ENCODE data around the gene C11orf24. TPM values are rescaled to one million over a fixed set of nuclear protein-coding genes. Genes with fewer than 3 reads are reported as not detected.
A peak's percentile ranks its signal among the peaks of the same experiment; 100 is the strongest.

Gene C11orf24
- total RNA-seq = 10 to 100 TPM; 46.8 to 49.2 (median 47.3) TPM

GRCh38 chr11:68271781-68272608, at the start of gene C11orf24:
Gene C11orf24, minus strand, starts transcription at chr11:68271973. Its CDS starts 8,206 bp downstream, at chr11:68263767.
- Mint-ChIP-seq H3K9me3 (no peaks in the 10 kb centered on the region), H3K4me1 (ENCODE audit: low read depth) (peaks cover 25% of the 10 kb centered on the region), H3K36me3 (ENCODE audit: insufficient read depth) (no peaks in the 10 kb centered on the region), H3K4me3 (peak within 1 kb of the TSS; percentile 96), H3K27me3 (ENCODE audit: low read depth) (no peaks in the 10 kb centered on the region)
- ATAC-seq = peak; percentile 96 to 97
- peak; percentile 92 for DNase-seq

- Mint-ChIP-seq H3K4me1 (ENCODE audit: low read depth) (peaks cover 11% of the 10 kb centered on the region), H3K36me3 (ENCODE audit: insufficient read depth) (no peaks in the 10 kb centered on the region), H3K27me3 (ENCODE audit: low read depth) (peaks cover 12% of the 10 kb centered on the region), H3K9me3 (no peaks in the 10 kb centered on the region), H3K4me3 (no peak overlapping the region)
- ATAC-seq (no peak), DNase-seq (no peak)
These were observed 45.5 kb upstream of the C11orf24 start for GRCh38 chr11:68317147-68317785.

DNA sequence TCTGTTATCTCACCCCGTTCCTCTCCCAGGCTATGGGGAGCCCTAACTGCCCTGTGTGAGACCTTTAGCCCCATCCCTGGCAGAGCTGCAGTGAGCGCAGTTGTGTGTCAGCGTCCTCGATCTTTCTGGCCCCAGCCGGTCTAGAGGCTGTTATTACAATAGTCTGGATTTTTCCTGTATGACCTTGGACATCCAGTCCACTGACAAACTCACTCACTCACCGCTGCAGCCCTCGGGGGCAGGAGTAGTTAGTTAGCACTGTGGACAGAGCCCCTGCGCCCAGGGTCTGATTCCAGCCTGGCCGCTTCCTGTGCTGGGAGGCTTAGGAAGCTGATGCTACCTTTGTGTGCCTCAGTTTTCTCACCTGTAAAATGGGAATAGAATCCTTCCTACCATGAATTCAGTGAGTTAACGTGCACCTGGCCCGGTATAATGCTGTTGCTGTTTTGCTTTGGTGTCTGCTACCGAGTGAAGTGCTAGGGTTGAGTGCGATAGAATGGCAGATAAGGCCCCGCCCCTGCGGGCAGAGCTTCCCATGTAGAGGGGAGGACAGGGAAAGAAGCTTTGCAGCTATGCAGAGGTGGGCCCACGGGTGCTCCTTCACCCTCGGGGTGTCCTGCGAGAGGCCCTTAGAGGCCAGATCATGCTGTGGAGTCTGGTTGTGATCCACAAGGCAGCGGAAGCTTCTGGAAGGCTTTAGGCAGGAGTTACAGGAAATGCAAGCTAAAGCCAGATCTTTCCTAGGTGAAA, 43.6 kb upstream of the C11orf24 start:
- no peaks in the 10 kb centered on the region for H3K9me3 Mint-ChIP-seq
- DNase-seq = no peak
- H3K4me1 Mint-ChIP-seq (ENCODE audit: low read depth) = peaks cover 12% of the 10 kb centered on the region
- ATAC-seq = no peak
- no peak overlapping the region for H3K4me3 Mint-ChIP-seq
- H3K36me3 Mint-ChIP-seq (ENCODE audit: insufficient read depth) = no peaks in the 10 kb centered on the region
- peaks cover 10% of the 10 kb centered on the region for H3K27me3 Mint-ChIP-seq (ENCODE audit: low read depth)

DNA sequence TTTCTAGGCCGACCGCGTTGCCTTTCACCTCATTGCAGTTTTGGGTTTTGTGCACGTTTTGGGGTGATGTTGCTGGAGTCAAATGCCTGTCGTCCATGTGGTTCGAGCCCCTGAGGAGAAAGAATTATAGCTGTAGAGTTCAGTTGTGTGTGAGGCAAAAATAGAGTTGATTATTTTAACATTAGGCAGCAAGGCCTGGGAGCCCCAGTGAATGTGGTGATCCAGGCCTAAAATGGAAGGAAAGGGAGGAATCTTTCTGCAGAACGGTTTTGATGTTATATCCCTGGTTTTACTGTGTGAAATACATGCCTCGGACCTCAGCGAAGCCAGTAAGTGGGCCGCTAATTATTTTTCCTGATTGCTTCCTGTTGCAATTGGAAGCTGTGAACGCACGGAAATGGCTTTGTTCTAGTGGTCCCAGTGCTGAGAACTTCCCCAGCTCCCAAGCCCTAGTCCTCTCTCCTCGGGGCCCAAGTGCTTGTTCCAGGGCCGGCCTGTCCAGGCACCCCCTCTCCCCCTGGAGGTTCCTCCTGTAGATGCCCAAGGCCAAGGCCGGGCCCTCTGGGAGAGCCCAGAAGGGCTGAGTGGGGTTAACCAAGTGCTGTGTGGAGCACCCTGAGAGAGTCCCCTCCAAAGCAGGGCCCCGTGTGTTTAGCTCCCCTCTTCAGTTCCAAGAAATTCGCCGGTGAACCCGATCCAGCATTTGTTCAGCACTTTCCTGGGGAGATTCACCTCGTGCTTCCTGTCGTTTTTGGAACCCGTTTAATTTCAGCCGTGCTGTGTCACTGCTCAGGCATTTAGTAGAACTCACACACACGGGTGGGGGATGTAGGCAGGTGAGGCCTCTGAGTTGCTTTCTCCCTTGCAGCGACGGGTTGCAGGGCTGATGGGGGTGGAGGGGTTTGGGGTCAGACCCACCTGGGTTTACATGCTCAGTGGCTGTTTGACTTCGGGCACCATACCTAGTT, 42.7 kb upstream of the C11orf24 start:
- H3K9me3 Mint-ChIP-seq = no peaks in the 10 kb centered on the region
- DNase-seq = no peak

DNA sequence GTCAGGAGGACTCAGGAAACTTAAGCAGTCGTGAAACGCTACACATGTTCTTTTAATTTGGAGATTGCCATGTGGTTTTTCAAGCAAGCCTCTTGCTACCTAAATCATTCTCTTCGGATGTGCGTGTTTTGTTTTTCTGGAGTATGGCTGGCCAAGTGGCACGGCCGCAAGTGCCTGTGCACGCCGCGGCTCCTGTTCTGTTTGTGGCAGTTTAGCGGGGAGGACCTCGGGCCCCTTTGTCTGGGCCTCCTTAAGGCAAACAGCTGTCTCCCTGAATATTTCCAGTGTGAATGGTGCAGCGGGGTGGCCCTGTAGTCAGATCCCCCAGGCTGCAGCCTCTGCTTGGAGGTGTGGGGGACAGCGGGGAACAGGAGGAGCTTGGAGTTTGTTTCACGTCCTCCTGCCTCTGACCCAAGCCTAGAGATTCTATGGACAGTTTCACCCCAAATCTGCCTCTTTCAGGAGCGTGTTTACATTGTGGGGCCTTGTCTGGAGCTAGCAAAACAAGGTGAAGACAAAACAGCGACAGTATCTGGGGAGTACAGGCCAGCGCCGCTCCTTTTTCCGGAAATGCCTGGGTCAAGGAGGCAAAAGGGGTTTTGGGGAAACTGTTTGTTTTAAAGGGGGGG, 41.9 kb upstream of the C11orf24 start:
- DNase-seq (no peak), ATAC-seq (no peak)
- Mint-ChIP-seq H3K27me3 (ENCODE audit: low read depth) (peaks cover 10% of the 10 kb centered on the region), H3K4me3 (peak overlapping the region; percentile 80), H3K9me3 (no peaks in the 10 kb centered on the region), H3K4me1 (ENCODE audit: low read depth) (peaks cover 12% of the 10 kb centered on the region), H3K36me3 (ENCODE audit: insufficient read depth) (no peaks in the 10 kb centered on the region)

More for the DNA sequence above, 42.7 kb upstream of the C11orf24 start:
- Mint-ChIP-seq H3K4me3 (peak overlapping the region; percentile 80), H3K27me3 (ENCODE audit: low read depth) (peaks cover 10% of the 10 kb centered on the region), H3K36me3 (ENCODE audit: insufficient read depth) (no peaks in the 10 kb centered on the region), H3K4me1 (ENCODE audit: low read depth) (peaks cover 12% of the 10 kb centered on the region)
- ATAC-seq = no peak

DNA sequence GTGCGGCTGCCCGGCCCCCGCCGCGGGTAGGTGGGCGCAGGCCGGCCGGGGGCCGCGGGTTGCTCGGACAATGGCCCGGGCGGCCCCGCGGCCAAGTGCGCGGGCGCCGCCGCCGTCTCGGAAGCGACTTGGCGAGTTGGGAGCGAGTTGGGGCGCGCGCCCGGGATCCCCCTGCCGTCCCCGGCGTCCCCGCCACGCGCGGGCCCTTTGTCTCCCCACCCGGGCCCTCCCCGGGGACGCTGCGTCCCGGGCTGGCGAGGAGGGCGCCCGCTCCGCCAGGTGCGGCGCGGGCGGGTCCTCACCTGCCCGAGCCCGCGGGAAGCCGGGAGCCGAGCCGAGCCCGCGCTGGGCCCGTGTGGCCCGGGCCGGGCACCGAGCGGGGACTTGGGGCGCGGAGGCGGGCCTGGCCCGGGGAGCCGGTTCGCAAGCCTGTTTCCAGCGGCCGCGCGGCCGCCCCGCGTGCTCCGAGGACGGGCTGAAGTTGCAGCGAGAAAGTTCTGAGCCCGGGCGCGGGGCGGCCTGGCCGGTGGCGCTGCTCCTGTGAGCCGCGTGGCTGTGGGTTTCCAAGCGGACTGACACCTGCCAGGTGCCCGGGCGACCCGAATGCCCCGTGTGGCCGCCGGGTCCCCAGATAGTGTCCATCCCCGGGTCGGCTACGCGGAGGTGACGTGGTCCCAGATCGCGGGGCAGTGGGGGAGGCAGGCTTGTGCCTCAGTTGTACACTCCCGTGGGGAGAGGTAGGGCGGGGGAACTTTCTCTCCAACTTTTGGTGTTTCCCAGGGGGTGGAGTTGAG, 41.2 kb upstream of the C11orf24 start:
- ATAC-seq = peak; percentile 60 to 62
- Mint-ChIP-seq H3K9me3 (no peaks in the 10 kb centered on the region), H3K36me3 (ENCODE audit: insufficient read depth) (no peaks in the 10 kb centered on the region), H3K4me3 (peak overlapping the region; percentile 80), H3K27me3 (ENCODE audit: low read depth) (peaks cover 10% of the 10 kb centered on the region), H3K4me1 (ENCODE audit: low read depth) (peaks cover 12% of the 10 kb centered on the region)
- no peak for DNase-seq

- Mint-ChIP-seq H3K9me3 (no peaks in the 10 kb centered on the region), H3K4me3 (peak within 1 kb of the TSS; percentile 80), H3K27me3 (ENCODE audit: low read depth) (peaks cover 10% of the 10 kb centered on the region), H3K4me1 (ENCODE audit: low read depth) (peaks cover 12% of the 10 kb centered on the region), H3K36me3 (ENCODE audit: insufficient read depth) (no peaks in the 10 kb centered on the region)
- ATAC-seq (peak; percentile 62 to 66), DNase-seq (no peak)
These were observed 40.5 kb upstream of the C11orf24 start, which contains the start of gene LRP5 for GRCh38 chr11:68312117-68312779. Gene LRP5, plus strand, starts transcription at chr11:68312591. Its CDS starts 124 bp downstream, at chr11:68312715.

DNA sequence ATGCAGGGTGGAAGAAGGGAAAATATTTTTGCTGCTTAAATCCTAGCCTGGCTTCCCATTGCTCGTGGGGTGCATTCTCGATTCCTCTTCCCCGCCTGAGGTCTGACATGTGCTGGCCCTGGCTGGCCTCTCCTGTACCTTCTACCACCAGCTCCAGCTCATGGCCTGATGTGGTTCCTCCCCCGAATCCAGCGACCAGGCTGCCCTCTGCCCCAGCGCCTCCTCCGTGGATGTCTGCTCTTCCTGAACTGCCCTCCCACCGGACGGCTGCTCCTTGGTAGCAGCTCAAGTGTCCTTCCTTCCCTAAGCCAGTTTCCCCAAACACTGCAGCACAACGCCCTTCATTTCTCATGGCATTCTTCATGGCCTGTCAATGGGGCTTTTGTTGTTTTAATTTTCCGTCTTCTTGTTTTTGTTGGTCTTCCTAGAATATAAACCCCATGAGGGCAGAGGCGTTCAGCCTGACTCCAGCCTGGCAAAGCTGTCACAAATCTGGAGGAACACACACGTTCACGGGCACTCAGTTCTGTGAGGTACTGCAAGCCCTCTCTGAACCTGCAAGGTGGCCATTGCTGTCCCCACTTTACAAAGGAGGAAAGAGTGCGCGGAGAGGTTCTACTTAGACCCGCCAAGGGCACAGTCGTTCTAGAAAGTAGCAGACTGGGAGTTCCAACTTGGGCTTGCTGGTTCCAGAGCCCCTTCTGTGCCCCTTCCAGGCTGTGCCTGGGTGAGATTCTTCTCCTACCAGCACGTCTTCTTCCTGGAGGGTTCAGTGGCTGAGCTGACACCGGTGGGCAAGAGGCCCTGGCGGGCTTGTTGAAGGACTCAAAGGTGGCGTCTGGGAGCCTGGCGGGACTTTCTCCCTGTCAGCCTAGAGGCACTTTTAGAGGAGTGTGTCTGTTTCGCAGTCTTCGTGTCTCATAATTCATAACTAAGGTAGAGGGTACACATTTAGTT, 39.7 kb upstream of the C11orf24 start:
- Mint-ChIP-seq H3K27me3 (ENCODE audit: low read depth) (peaks cover 8% of the 10 kb centered on the region), H3K36me3 (ENCODE audit: insufficient read depth) (no peaks in the 10 kb centered on the region), H3K4me1 (ENCODE audit: low read depth) (peaks cover 12% of the 10 kb centered on the region), H3K4me3 (peak overlapping the region; percentile 65), H3K9me3 (no peaks in the 10 kb centered on the region)
- no peak for DNase-seq
- no peak for ATAC-seq

GRCh38 chr11:68309621-68310185, 37.9 kb upstream of the C11orf24 start:
- no peak for DNase-seq
- peaks cover 12% of the 10 kb centered on the region for H3K4me1 Mint-ChIP-seq (ENCODE audit: low read depth)
- H3K36me3 Mint-ChIP-seq (ENCODE audit: insufficient read depth) = no peaks in the 10 kb centered on the region
- ATAC-seq = no peak
- H3K4me3 Mint-ChIP-seq = no peak overlapping the region
- peaks cover under 1% of the 10 kb centered on the region for H3K27me3 Mint-ChIP-seq (ENCODE audit: low read depth)
- no peaks in the 10 kb centered on the region for H3K9me3 Mint-ChIP-seq

DNA sequence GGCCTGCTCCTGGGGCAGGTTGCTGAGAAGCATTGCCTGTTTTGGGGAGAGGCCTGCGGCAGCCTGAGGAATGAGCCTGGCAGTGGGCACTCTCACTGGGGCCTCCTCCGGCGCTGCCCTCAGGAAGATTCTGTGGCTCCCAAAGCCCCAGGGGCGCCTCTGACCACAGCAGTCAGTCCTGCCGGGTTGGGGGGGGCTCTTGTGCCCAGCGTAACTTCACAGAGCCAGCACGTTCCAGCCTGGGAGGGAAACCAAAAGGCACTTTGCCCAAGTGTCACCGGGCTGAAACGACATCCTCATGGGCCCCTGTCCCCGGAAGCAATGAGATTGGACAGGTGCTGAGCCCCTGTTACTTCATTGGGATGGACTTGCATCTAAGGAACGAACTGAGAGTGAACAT, 36.3 kb upstream of the C11orf24 start:
- no peaks in the 10 kb centered on the region for H3K27me3 Mint-ChIP-seq (ENCODE audit: low read depth)
- no peaks in the 10 kb centered on the region for H3K36me3 Mint-ChIP-seq (ENCODE audit: insufficient read depth)
- no peaks in the 10 kb centered on the region for H3K9me3 Mint-ChIP-seq
- DNase-seq (no peak), ATAC-seq (no peak)
- H3K4me1 Mint-ChIP-seq (ENCODE audit: low read depth) = peaks cover 2% of the 10 kb centered on the region
- H3K4me3 Mint-ChIP-seq = no peak overlapping the region

- Mint-ChIP-seq H3K36me3 (ENCODE audit: insufficient read depth) (no peaks in the 10 kb centered on the region), H3K4me3 (no peak overlapping the region), H3K4me1 (ENCODE audit: low read depth) (peaks cover 2% of the 10 kb centered on the region), H3K27me3 (ENCODE audit: low read depth) (no peaks in the 10 kb centered on the region), H3K9me3 (no peaks in the 10 kb centered on the region)
- DNase-seq (no peak), ATAC-seq (no peak)
These were observed 34.9 kb upstream of the C11orf24 start for GRCh38 chr11:68306636-68307035.
